ENCODE results near the gene SCG2.

DNA sequence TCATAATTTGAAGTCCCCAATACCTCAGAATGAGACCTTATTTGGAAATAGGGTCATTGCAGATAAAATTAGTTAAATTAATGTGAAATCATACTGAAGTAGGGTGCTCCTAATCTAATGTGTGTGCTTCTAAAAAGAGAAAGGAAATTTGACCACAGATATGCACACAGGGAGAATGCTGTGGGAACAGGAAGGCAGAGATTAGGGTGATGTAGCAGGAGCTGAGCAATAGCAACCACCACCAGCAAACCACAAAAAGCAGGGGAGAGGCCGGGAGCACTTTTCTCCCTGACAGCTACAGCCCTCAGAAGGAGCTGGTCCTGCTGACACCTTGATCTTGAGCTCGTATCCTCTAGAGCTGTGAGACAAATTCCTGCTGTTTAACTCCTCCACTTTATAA, 24.6 kb upstream of the SCG2 start:
- TF ChIP-seq, protein P1, sequence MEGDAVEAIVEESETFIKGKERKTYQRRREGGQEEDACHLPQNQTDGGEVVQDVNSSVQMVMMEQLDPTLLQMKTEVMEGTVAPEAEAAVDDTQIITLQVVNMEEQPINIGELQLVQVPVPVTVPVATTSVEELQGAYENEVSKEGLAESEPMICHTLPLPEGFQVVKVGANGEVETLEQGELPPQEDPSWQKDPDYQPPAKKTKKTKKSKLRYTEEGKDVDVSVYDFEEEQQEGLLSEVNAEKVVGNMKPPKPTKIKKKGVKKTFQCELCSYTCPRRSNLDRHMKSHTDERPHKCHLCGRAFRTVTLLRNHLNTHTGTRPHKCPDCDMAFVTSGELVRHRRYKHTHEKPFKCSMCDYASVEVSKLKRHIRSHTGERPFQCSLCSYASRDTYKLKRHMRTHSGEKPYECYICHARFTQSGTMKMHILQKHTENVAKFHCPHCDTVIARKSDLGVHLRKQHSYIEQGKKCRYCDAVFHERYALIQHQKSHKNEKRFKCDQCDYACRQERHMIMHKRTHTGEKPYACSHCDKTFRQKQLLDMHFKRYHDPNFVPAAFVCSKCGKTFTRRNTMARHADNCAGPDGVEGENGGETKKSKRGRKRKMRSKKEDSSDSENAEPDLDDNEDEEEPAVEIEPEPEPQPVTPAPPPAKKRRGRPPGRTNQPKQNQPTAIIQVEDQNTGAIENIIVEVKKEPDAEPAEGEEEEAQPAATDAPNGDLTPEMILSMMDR (conservative IDR thresholded peaks at IDR 0.05; ENCODE audit: low read length): no peak
- TF ChIP-seq EZH2phosphoT487 (IDR thresholded peaks at IDR 0.05; ENCODE audit: borderline replicate concordance, low read depth, low read length): no peak

Data from OCI-LY7 (cell line).